GM21367 (cell line): ENCODE data around the gene LPIN1.
A peak's percentile ranks its signal among the peaks of the same experiment; 100 is the strongest.

Experiments used
- ATAC-seq: cut with Tn5 transposase; IDR thresholded peaks from one replicate; pipeline ENCODE4 v1.9.1; 2021; ENCODE audit not compliant: unreplicated experiment

Gene LPIN1, protein sequence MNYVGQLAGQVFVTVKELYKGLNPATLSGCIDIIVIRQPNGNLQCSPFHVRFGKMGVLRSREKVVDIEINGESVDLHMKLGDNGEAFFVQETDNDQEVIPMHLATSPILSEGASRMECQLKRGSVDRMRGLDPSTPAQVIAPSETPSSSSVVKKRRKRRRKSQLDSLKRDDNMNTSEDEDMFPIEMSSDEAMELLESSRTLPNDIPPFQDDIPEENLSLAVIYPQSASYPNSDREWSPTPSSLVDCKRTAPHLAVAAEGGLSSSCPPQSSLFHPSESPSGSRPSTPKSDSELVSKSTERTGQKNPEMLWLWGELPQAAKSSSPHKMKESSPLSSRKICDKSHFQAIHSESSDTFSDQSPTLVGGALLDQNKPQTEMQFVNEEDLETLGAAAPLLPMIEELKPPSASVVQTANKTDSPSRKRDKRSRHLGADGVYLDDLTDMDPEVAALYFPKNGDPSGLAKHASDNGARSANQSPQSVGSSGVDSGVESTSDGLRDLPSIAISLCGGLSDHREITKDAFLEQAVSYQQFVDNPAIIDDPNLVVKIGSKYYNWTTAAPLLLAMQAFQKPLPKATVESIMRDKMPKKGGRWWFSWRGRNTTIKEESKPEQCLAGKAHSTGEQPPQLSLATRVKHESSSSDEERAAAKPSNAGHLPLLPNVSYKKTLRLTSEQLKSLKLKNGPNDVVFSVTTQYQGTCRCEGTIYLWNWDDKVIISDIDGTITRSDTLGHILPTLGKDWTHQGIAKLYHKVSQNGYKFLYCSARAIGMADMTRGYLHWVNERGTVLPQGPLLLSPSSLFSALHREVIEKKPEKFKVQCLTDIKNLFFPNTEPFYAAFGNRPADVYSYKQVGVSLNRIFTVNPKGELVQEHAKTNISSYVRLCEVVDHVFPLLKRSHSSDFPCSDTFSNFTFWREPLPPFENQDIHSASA

DNA sequence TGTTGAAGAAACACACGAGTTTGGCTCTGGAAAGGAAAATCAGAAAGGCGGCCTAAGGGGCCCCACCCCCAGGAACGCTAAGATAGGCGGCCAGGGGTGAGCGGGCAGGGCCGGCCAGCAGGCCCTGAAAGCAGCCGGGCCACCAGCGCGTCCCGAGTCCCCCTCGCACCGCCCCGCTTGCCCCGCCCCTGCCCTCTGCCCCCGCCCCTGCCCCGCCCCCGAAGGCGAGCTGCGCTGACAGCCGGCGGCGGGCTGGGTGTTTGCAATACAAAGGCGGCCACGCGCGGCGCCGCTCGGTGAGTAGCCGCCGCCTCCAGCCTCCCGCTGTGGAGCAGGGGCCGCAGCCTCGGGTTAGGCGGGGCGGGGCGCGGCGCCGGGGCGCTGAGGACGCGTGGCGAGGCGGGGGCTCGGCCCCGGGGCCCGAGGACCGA, at the start of gene LPIN1:
Gene LPIN1 (plus strand): TSS at position 257 of the 431 bp plus-strand sequence. CDS start 18,910 bp downstream, outside the sequence.
- ATAC-seq: peak; percentile 32

GRCh38 chr2:11696736-11697102, 49.7 kb upstream of the LPIN1 start:
- no peak for ATAC-seq

- ATAC-seq: no peak
Observed at GRCh38 chr2:11697103-11697871, 49.1 kb upstream of the LPIN1 start.

GRCh38 chr2:11698009-11698922, 48.2 kb upstream of the LPIN1 start:
- ATAC-seq: no peak

GRCh38 chr2:11699686-11700670, 46.5 kb upstream of the LPIN1 start:
- no peak for ATAC-seq

DNA sequence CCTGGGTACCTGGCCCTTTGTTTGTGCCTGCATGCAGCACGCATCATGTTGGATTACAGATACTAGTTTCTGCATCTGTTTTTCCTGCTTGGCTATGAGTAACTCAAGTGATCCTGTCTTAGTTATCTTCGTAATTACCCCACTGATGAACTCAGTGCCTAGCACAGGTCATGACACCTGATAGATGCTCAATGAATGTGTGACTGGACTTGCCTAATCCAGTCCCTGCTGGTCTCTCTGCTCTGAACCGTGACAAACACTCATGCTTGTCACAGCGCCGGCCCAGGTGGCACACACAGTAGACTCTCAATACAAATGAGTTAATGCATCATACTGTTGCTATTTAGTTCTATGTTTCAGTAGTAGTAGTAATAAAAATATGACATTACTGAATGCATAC, 45.2 kb upstream of the LPIN1 start:
- no peak for ATAC-seq

- ATAC-seq: no peak
Observed at GRCh38 chr2:11701751-11702301, 44.6 kb upstream of the LPIN1 start.

DNA sequence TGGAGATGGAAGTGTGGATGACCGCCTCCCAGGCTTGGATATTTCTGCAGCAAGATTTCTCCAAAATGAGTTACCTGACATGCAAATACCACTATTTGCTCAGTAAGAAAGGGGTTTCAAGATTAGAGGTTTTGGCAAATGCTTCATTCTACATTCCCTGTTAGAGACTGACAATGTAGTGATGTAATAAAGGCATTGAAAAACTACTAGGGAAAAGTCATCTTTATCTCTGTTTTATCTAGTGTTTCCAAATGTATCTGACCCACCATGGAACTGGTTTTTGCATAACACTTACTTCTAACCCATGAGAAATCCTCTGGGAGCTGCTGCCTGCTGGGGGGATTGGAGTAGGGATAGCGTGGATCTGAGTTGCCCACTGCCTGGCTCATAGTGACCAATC, 43.5 kb upstream of the LPIN1 start:
- no peak for ATAC-seq

DNA sequence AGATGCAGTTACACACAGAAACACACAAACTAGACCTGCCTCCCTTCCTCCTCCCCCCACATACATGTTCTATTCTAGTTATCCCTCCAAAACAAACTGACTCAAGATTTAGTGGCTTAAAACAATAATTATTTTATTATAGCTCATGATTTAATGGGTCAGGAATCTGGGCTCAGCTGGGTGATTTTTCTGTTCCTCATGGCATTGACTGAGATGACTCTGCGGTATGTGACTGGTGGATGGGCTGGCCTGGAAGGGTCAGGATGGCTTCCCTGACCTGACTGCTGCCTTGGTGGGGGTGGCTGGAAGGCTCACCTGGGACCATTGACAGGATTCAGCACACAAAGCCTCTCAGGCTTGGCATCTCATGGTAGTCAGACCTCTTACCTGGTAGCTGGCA, 42.7 kb upstream of the LPIN1 start:
- ATAC-seq: no peak

GRCh38 chr2:11705063-11705462, 41.4 kb upstream of the LPIN1 start:
- ATAC-seq: no peak

- no peak for ATAC-seq
Observed at GRCh38 chr2:11705711-11706110, 40.7 kb upstream of the LPIN1 start.

GRCh38 chr2:11708106-11708505, 38.3 kb upstream of the LPIN1 start:
- ATAC-seq: no peak

GRCh38 chr2:11709293-11709692, 37.1 kb upstream of the LPIN1 start:
- no peak for ATAC-seq

- ATAC-seq: no peak
Observed at GRCh38 chr2:11710210-11710609, 36.2 kb upstream of the LPIN1 start.

- ATAC-seq: no peak
Observed at GRCh38 chr2:11710632-11711353, 35.6 kb upstream of the LPIN1 start.

GRCh38 chr2:11711354-11711716, 35.1 kb upstream of the LPIN1 start:
- no peak for ATAC-seq

DNA sequence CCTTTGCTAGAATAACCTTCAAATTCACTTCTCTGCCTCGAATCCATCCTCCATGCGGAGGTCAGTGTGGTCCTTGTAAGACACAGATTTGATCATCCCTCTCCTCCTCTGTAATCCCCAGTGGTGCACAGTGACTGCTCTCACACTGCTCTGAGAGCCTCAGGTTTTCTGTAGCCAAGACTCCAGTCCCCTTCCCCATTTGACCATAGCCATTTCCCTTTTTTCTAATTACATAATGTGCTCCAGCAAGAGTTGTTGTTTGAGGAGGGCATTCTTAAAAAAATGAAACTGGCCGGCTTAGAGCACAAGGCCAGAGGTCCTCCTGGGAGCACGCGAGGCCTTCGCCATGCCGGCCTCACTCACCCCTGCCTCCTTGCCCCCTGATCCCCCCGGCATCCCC, 34.7 kb upstream of the LPIN1 start:
- no peak for ATAC-seq

DNA sequence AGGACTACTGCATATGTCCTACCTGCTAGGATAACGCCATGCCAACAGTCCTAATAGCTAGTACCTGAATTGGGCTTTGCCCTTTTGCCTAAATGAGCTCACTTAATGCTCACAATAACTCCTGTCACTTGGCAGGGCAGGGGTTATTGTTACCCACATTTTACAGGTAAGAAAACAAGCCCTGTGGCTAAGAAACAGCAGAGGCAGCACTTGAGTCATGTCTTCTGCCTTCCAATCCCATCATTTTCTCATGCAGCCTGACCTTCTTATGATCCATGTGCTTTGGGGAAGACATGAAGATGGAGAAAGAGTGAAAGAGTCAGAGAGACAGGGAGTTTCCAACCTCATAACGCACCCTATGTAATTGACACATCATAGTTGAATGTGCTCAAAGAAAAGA, 33.6 kb upstream of the LPIN1 start:
- no peak for ATAC-seq
